ENCODE data around the gene PRR18.

The PRR18 gene

GRCh38 chr6:166305562-166306117 lies 2.6 kb downstream of the PRR18 start:
- DNase-seq: no peak

- DNase-seq: no peak
Observed at GRCh38 chr6:166304106-166304505, 4.1 kb downstream of the PRR18 start.

GRCh38 chr6:166301611-166302529 lies 6.3 kb downstream of the PRR18 start:
- DNase-seq: no peak

GRCh38 chr6:166300357-166300987 lies 7.7 kb downstream of the PRR18 start:
- no peak for DNase-seq

GRCh38 chr6:166297606-166298005 lies 10.6 kb downstream of the PRR18 start:
- DNase-seq: no peak

DNA sequence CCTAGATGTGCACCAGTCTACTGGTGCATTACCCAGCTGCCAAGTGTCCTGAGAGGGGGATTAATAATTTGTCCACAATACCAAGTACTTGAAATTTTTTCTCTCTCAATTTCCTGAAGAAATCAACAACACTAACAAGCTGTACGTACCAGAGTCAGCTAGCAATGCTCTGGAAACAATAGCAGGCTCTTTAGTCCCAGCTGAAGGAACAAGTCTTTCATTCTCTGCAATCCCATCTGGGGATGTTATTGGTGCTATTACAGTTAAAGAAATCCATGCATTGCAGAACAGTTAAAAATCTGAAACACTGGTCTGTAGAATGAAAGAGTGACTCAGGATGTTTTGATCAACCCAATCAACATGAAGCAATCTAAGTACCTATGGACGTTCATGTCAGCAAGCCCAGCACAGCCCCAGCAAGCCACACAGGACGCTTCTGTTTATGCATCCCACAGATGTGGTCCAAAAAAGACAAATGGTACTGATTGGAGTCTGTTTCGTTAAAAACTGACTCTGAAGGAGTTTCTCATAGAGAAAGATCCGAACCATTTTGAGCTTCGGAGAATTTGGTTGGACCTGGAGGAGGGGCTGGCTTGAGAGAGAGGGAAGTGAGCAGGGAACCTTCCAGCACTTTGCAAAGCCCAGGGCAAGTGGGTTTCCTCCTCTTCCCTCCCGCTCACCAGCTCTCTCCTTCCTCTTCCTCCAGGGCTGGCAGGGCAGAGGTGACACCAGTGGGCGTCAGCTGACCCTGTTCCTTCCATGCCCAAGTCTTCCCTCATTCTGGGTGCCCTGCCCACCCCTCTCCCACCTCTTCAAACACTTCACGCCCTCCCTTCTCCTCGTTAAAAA lies 11.9 kb downstream of the PRR18 start:
- DNase-seq: no peak

GRCh38 chr6:166293731-166294584 lies 14.2 kb downstream of the PRR18 start:
- DNase-seq: no peak

- DNase-seq: no peak
Observed at GRCh38 chr6:166289207-166290060, 18.8 kb downstream of the PRR18 start.

DNA sequence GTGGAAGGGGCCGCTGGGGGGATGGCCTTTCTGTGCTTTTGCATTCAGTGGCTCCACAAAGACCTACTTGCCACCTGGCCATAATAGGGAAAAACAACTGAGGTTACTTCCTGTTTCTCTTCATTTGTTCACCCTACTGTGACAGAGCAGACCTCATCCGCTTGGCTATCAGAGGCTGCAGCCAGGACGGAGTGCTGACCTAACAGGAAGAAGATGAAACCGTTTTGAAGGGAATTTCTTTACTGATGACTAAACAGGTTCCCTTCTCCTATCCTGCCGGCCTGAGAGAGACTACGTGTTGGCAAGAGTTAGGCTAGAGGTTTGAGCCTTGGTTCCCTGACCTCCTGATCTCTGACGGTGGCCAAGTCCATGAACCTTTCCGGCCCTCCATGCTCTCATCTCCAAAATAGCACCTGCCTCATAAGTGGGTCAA lies 21.3 kb downstream of the PRR18 start:
- DNase-seq: no peak

GRCh38 chr6:166285233-166285632 lies 23.0 kb downstream of the PRR18 start:
- no peak for DNase-seq

- no peak for DNase-seq
Observed at GRCh38 chr6:166284640-166285039, 23.6 kb downstream of the PRR18 start.

DNA sequence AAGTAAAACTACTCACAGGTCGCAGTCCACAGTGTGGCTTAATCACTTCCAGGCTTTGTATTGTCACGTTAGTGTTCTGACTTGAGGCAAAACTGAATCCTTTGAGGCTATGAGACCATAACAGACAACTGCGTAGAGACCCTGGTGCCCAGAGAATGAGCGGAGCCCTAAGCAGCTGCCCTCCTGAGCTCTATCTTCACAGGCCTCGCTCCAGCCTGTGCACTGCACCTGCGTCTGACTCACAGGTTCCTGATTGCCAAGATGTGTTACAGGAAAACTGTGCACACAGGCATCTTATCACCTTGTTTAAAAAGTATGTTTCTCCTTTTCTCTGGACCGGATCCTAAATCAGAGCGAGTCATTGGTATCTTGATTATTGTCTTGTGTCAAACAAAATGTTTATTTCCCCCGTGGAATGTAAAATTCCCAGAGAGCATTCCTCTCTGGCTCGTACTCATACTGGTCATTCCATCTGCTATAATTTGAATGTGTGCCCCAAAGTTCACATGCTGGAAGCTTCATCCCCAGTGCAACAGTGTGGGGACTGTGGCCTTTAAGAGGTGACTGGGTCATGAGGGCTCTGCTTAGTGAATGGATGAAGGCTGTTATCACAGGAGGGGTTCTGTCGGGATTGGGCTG lies 25.7 kb downstream of the PRR18 start:
- DNase-seq: no peak

DNA sequence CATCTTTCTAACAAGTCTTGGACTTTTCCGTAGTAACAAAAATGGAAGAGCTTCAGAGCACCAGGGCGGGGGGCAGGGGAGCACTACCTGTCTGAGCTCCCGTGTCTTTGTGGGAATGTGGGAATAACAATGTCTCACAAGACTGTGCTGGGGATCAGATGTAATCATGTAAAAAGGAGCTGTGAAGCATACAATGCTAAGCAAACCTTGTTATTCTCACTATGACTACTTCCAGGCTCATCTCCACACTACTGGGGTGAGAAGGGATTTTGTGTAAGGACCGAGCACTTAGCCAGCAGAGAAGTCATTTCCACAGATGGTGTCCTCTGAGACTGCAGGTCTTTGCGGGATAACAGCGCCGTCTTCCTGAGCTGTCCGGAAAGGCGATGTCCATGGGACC lies 27.1 kb downstream of the PRR18 start:
- no peak for DNase-seq

- DNase-seq: no peak
Observed at GRCh38 chr6:166279393-166279679, 28.9 kb downstream of the PRR18 start.

DNA sequence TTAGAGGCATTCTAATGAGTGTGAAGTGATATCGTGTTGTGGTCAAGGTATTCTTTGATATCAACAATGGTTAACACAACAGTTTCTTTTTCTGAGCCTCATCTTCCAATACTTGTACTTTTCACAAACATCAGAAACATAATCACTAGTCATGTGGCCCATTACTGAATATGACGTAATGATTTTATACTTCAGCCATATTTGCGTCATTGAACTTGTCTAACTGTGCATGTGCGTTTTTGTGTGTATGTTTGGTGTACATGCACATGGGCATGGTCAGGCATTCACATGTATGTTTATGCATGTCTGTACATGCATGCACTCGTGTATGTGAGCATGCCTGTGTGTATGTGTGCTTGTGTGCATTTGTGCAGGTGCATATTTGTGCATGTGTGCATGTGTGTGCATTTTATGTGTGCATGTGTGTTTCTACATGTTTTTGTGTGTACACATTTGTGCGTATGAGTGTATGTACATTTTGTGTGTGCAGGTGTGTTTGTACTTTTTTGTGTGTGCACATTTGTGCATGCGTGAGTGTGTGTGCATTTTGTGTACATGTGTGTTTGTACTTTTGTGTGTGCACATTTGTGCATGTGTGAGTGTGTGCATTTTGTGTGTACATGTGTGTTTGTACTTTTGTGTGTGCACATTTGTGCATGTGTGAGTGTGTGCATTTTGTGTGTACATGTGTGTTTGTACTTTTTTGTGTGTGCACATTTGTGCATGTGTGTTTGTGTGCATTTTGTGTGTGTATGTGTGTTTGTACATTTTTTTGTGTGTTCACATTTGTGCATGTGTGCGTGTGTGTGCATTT lies 29.4 kb downstream of the PRR18 start:
- DNase-seq: no peak

- no peak for DNase-seq
Observed at GRCh38 chr6:166277892-166278578, 30.2 kb downstream of the PRR18 start.

DNA sequence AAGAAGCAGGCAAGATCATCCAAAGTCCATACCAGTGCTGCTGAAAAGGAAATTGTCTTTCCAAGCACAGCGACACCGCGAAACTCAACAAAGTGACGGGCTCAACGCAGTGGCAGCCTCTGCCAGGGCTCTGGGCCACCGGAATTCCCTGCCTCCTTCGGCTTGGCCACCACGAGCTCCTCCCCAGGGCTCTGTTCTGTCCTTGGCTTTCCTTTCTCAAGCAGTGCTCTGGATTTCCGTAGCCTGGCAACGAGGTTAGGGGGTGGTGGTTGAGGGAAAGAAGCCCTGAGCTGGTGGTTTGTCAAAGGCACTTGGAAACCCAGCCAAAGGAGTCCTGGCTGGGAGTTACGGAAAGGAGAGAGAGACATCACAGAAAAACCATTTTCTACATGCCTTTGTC lies 31.2 kb downstream of the PRR18 start:
- DNase-seq: no peak

DNA sequence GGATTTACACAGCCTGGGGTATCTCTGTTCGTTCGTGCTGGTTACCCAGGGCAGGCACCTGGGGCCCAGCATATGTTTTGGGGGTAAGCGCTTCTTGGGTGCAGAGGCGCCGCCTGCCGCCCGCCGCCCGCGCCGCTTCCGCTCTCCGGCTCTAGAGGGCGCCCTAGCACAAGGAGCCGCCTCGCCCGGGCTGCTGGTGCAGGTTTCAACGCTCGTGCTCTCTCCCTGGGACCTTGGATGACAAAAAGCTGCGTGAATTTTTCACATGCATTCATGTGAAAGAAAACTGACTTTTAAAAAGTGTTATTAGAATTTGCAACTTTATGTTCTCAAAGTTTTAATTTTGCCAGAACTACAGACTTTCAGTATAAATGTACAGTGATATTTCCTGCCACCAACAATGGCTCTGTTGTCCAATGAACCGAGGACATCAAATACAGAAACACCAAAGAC lies 32.5 kb downstream of the PRR18 start:
- DNase-seq: peak; percentile 1 to 26

GRCh38 chr6:166274739-166275370 lies 33.3 kb downstream of the PRR18 start:
- no peak for DNase-seq
